ENCODE data around the gene SORCS2. TPM values are rescaled to one million over a fixed set of nuclear protein-coding genes. Genes with fewer than 3 reads are reported as not detected.

Gene SORCS2
- total RNA-seq, 1 donor from 2014 or later: 13.8 TPM

DNA sequence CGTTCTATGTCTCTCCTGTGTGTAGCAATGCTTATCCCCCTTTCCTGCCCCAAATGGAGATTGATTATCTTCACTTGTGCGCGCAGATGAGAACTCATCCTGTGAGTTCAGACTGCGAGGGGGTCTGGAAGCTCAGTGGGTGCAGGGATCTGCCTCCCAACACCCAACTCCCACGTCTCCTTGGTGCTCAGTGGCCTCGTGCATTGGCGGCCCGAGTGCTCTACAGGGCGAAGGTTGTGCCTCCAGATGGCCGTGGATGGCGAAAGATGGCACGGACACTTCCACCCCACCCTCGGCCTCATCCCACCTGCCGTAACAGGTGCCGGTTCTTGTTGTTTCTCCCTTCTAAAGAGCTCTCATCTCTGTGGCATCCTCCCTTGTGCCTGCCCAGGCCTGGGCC lies 45.1 kb upstream of the SORCS2 start:
- no peak overlapping the region for H3K27ac Mint-ChIP-seq (ENCODE audit: unreplicated experiment)
- no peak for FAIRE-seq
- no peaks in the 10 kb centered on the region for H3K79me2 ChIP-seq (ENCODE audit: insufficient read depth, low read length)

DNA sequence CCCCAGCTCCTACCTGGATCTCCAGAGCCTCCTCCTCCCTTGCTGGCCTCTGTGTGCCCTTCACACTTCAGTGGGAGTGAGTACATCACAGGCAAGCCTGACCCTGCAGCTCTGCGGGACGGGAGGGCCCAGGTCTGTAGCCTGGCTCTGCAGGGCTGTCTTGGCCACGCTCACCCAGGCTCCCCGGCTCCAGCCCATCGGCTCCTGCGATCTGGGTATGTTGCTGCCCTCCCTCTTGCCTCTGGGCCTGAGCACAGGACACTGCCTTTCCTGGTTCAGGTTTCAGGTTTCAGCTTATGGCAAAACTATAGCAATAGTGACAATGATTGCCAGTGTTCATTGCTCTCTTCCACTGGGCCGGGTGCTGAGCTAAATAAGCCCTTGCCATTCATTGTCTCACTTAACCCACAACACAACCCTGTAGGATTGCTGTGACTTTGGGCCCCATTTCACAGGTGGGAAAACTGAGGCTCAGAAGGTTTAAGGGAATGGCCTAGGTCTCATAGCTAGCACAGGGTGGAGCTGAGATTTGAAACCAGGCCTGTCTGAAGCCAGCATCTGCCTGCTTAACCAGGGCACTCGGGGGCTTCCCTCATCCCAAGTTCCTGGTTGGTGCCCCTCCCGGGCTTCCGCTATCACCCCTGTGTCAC lies 44.6 kb upstream of the SORCS2 start:
- peaks cover 2% of the 10 kb centered on the region for H3K36me3 Mint-ChIP-seq (ENCODE audit: low read depth, unreplicated experiment)
- H3K36me3 ChIP-seq (ENCODE audit: insufficient read depth, low read length): no peaks in the 10 kb centered on the region

More for the DNA sequence above, 45.1 kb upstream of the SORCS2 start:
- H3K9me3 ChIP-seq (ENCODE audit: insufficient read depth, low read depth, low read length): no peaks in the 10 kb centered on the region
- H3K36me3 ChIP-seq (ENCODE audit: insufficient read depth, low read length): no peaks in the 10 kb centered on the region
- no peak overlapping the region for H3K4me2 ChIP-seq (ENCODE audit: low read length)
- Mint-ChIP-seq H3K4me3 (ENCODE audit: unreplicated experiment) (no peak overlapping the region), H3K27me3 (ENCODE audit: low read depth, unreplicated experiment) (peaks cover 33% of the 10 kb centered on the region), H3K4me1 (ENCODE audit: low read depth, unreplicated experiment) (no peaks in the 10 kb centered on the region), H3K9me3 (ENCODE audit: unreplicated experiment) (peaks cover 4% of the 10 kb centered on the region), H3K36me3 (ENCODE audit: low read depth, unreplicated experiment) (peaks cover 2% of the 10 kb centered on the region)
- H3K9ac ChIP-seq (ENCODE audit: low read length): no peak overlapping the region
- H3K27ac ChIP-seq (ENCODE audit: low read depth, low read length): no peak overlapping the region
- H3K27me3 ChIP-seq (ENCODE audit: insufficient read depth, low read length): peaks cover 13% of the 10 kb centered on the region
- no peak overlapping the region for H3K4me3 ChIP-seq (ENCODE audit: insufficient read depth, low read depth, low read length)
- no peaks in the 10 kb centered on the region for H4K20me1 ChIP-seq (ENCODE audit: insufficient read depth, low read length)
- H3K4me1 ChIP-seq (ENCODE audit: insufficient read depth, low read length): no peaks in the 10 kb centered on the region
- TF ChIP-seq, protein P1, sequence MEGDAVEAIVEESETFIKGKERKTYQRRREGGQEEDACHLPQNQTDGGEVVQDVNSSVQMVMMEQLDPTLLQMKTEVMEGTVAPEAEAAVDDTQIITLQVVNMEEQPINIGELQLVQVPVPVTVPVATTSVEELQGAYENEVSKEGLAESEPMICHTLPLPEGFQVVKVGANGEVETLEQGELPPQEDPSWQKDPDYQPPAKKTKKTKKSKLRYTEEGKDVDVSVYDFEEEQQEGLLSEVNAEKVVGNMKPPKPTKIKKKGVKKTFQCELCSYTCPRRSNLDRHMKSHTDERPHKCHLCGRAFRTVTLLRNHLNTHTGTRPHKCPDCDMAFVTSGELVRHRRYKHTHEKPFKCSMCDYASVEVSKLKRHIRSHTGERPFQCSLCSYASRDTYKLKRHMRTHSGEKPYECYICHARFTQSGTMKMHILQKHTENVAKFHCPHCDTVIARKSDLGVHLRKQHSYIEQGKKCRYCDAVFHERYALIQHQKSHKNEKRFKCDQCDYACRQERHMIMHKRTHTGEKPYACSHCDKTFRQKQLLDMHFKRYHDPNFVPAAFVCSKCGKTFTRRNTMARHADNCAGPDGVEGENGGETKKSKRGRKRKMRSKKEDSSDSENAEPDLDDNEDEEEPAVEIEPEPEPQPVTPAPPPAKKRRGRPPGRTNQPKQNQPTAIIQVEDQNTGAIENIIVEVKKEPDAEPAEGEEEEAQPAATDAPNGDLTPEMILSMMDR (IDR thresholded peaks at IDR 0.05; ENCODE audit: insufficient read depth, low read depth, low read length): no peak
- no peak for TF ChIP-seq EZH2 (IDR thresholded peaks at IDR 0.05; ENCODE audit: insufficient read depth, low read length)
- H2AFZ ChIP-seq (ENCODE audit: low read depth, low read length): no peak overlapping the region
- no peak for DNase-seq (ENCODE audit: low read depth)

More for the DNA sequence above, 44.6 kb upstream of the SORCS2 start:
- TF ChIP-seq, protein P1 (IDR thresholded peaks at IDR 0.05; ENCODE audit: insufficient read depth, low read depth, low read length): no peak
- TF ChIP-seq EZH2 (IDR thresholded peaks at IDR 0.05; ENCODE audit: insufficient read depth, low read length): no peak
- no peak overlapping the region for H3K27ac Mint-ChIP-seq (ENCODE audit: unreplicated experiment)
- Histone ChIP-seq H3K79me2 (ENCODE audit: insufficient read depth, low read length) (no peaks in the 10 kb centered on the region), H3K4me1 (ENCODE audit: insufficient read depth, low read length) (no peaks in the 10 kb centered on the region), H4K20me1 (ENCODE audit: insufficient read depth, low read length) (no peaks in the 10 kb centered on the region), H3K9me3 (ENCODE audit: insufficient read depth, low read depth, low read length) (no peaks in the 10 kb centered on the region), H3K27ac (ENCODE audit: low read depth, low read length) (no peak overlapping the region), H3K9ac (ENCODE audit: low read length) (no peak overlapping the region), H2AFZ (ENCODE audit: low read depth, low read length) (no peak overlapping the region), H3K4me3 (ENCODE audit: insufficient read depth, low read depth, low read length) (no peak overlapping the region), H3K27me3 (ENCODE audit: insufficient read depth, low read length) (peaks cover 14% of the 10 kb centered on the region), H3K4me2 (ENCODE audit: low read length) (no peak overlapping the region)
- FAIRE-seq (no peak), DNase-seq (ENCODE audit: low read depth) (no peak)
- H3K4me3 Mint-ChIP-seq (ENCODE audit: unreplicated experiment): no peak overlapping the region
- no peaks in the 10 kb centered on the region for H3K4me1 Mint-ChIP-seq (ENCODE audit: low read depth, unreplicated experiment)
- H3K9me3 Mint-ChIP-seq (ENCODE audit: unreplicated experiment): peaks cover 4% of the 10 kb centered on the region
- H3K27me3 Mint-ChIP-seq (ENCODE audit: low read depth, unreplicated experiment): peaks cover 37% of the 10 kb centered on the region

Data from astrocyte (in vitro differentiated cells and primary cell).